Karpas-422 (cell line): ENCODE measurements around the gene CADM1. TPM values are rescaled to one million over a fixed set of nuclear protein-coding genes. Genes with fewer than 3 reads are reported as not detected.

Source experiments
- DNase-seq: peaks from one replicate; pipeline ENCODE4 v3.0.0-alpha.2; 2015
- H2AFZ ChIP-seq: fragments of 200-600 bp; sonication (generic); 2 replicates; pipeline ENCODE4 v1.6.1; 2014; ENCODE audit warnings: antibody characterized with exemption, low read length, mixed read lengths
- H3K27ac ChIP-seq: fragments of 200-600 bp; sonication (generic); 2 replicates; pipeline ENCODE4 v1.5.1; 2014; ENCODE audit warnings: mild to moderate bottlenecking, low read length, moderate library complexity
- H3K27me3 ChIP-seq: fragments of 200-600 bp; sonication (generic); 2 replicates; pipeline ENCODE4 v1.6.1; 2014; ENCODE audit warnings: low read length, mixed read lengths
- H3K36me3 ChIP-seq: fragments of 200-600 bp; sonication (generic); 2 replicates; pipeline ENCODE4 v1.6.1; 2014; ENCODE audit warnings: low read length, mixed read lengths; ENCODE audit not compliant: insufficient read depth
- H3K4me1 ChIP-seq: fragments of 200-600 bp; sonication (generic); 2 replicates; pipeline ENCODE4 v1.6.1; 2014; ENCODE audit warnings: mild to moderate bottlenecking, low read length, mixed read lengths
- H3K4me2 ChIP-seq: fragments of 200-600 bp; sonication (generic); 2 replicates; pipeline ENCODE4 v1.6.1; 2014; ENCODE audit warnings: low read length, low read depth, mild to moderate bottlenecking; ENCODE audit not compliant: poor library complexity, severe bottlenecking
- H3K4me3 ChIP-seq: fragments of 200-600 bp; sonication (generic); 2 replicates; pipeline ENCODE4 v1.5.1; 2014; ENCODE audit warnings: mild to moderate bottlenecking, antibody characterized with exemption, low read length, mixed read lengths
- H3K79me2 ChIP-seq: fragments of 200-600 bp; sonication (generic); 2 replicates; pipeline ENCODE4 v1.6.1; 2014; ENCODE audit warnings: mild to moderate bottlenecking, low read length, mixed read lengths
- H3K9ac ChIP-seq: fragments of 200-600 bp; sonication (generic); 2 replicates; pipeline ENCODE4 v1.6.0; 2014; ENCODE audit warnings: low read length
- H3K9me2 ChIP-seq: fragments of 200-600 bp; sonication (generic), shearing (Covaris generic); replicated peaks from 2 replicates; pipeline ENCODE4 v1.6.0; 2014; ENCODE audit warnings: mild to moderate bottlenecking, low read length, moderate library complexity; ENCODE audit not compliant: insufficient read depth
- H3K9me3 ChIP-seq: fragments of 300-700, 200-600 bp; sonication (generic); 2 replicates; pipeline ENCODE4 v1.6.1; 2014; ENCODE audit warnings: low read length, mixed read lengths
- H4K20me1 ChIP-seq: fragments of 200-600 bp; sonication (generic); 2 replicates; pipeline ENCODE4 v1.6.1; 2014; ENCODE audit warnings: mild to moderate bottlenecking, antibody characterized with exemption, low read length, low read depth; ENCODE audit not compliant: insufficient read depth
- total RNA-seq: library from RNA; depleted of rRNA; stranded (reverse); fragments of >200 nt; shearing (Covaris generic); gene quantifications from 2 replicates; pipeline ENCODE4 v1.2.3, GENCODE V29; 2014; ENCODE audit warnings: low replicate concordance

The CADM1 gene
- total RNA-seq, 1 experiment from 2014 or later, result not detected

DNA sequence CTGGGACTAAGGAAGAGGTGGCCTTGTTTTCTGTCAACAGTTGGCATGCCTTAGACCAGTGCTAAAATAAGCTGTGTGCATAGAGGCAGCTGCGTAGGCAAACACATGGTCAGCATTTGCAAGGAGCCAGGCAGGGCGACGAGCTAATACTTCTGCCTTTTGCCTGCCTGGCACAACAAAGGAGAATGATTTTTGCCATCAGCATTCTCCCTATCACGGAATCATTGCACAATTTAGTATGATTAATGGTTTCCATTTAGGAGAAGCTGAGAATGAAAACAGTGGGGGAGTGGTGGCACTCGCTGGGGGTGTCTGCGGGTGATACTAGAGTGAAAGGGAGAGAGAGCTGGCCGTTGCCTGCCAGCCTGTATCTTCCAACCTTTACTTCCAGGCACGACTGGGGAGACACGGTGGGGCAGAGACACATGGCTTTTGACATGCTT, 336.0 kb downstream of the CADM1 start:
- no peaks in the 10 kb centered on the region for H3K9me2 ChIP-seq
- H3K27me3 ChIP-seq, result no peaks in the 10 kb centered on the region
- no peak overlapping the region for H3K27ac ChIP-seq
- no peaks in the 10 kb centered on the region for H3K4me1 ChIP-seq
- H2AFZ ChIP-seq, result no peak overlapping the region
- DNase-seq, result no peak
- no peaks in the 10 kb centered on the region for H4K20me1 ChIP-seq
- H3K36me3 ChIP-seq, result no peaks in the 10 kb centered on the region
- no peak overlapping the region for H3K4me3 ChIP-seq
- no peak overlapping the region for H3K9ac ChIP-seq
- H3K9me3 ChIP-seq, result no peaks in the 10 kb centered on the region
- H3K4me2 ChIP-seq, result no peak overlapping the region
- H3K79me2 ChIP-seq, result no peaks in the 10 kb centered on the region

- H3K79me2 ChIP-seq, result no peaks in the 10 kb centered on the region
- H3K4me1 ChIP-seq, result no peaks in the 10 kb centered on the region
- no peak overlapping the region for H3K9ac ChIP-seq
- H3K9me3 ChIP-seq, result no peaks in the 10 kb centered on the region
- no peak overlapping the region for H3K4me3 ChIP-seq
- no peaks in the 10 kb centered on the region for H4K20me1 ChIP-seq
- no peak for DNase-seq
- H3K4me2 ChIP-seq, result no peak overlapping the region
- H3K27me3 ChIP-seq, result no peaks in the 10 kb centered on the region
- H3K36me3 ChIP-seq, result no peaks in the 10 kb centered on the region
- no peak overlapping the region for H3K27ac ChIP-seq
- no peaks in the 10 kb centered on the region for H3K9me2 ChIP-seq
- no peak overlapping the region for H2AFZ ChIP-seq
Measured at GRCh38 chr11:115167456-115167855, 336.8 kb downstream of the CADM1 start.

DNA sequence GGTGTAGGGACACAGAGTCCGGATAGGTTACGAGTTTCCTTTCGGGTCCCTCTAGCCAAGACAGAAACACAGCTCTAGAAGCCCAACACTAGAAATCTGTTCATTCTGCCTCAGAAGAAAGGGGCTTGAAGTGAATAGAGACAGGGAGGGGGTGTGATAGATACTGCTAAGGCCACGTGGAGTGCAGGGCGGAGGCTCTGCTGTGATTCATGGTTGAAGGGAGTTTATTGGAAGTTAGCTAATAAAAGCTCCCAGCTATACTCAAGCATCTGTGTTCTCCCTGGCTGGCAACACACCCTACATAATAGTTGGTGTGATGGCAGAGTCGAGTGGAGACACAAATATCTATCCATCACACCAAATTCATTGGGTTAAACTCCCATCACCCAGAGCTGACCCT, 337.4 kb downstream of the CADM1 start:
- Histone ChIP-seq H3K27me3 (no peaks in the 10 kb centered on the region), H3K9me2 (no peaks in the 10 kb centered on the region), H3K4me1 (no peaks in the 10 kb centered on the region), H3K4me2 (no peak overlapping the region), H2AFZ (no peak overlapping the region), H3K9ac (no peak overlapping the region), H3K4me3 (no peak overlapping the region), H3K79me2 (no peaks in the 10 kb centered on the region), H4K20me1 (no peaks in the 10 kb centered on the region), H3K27ac (no peak overlapping the region), H3K9me3 (no peaks in the 10 kb centered on the region), H3K36me3 (no peaks in the 10 kb centered on the region)
- DNase-seq, result no peak

GRCh38 chr11:115164774-115165173, 339.4 kb downstream of the CADM1 start:
- Histone ChIP-seq H4K20me1 (no peaks in the 10 kb centered on the region), H3K36me3 (no peaks in the 10 kb centered on the region), H3K4me1 (no peaks in the 10 kb centered on the region), H3K27me3 (no peaks in the 10 kb centered on the region), H3K9me2 (no peaks in the 10 kb centered on the region), H2AFZ (no peak overlapping the region), H3K9ac (no peak overlapping the region), H3K4me2 (no peak overlapping the region), H3K79me2 (no peaks in the 10 kb centered on the region), H3K9me3 (no peaks in the 10 kb centered on the region), H3K27ac (no peak overlapping the region), H3K4me3 (no peak overlapping the region)
- no peak for DNase-seq

DNA sequence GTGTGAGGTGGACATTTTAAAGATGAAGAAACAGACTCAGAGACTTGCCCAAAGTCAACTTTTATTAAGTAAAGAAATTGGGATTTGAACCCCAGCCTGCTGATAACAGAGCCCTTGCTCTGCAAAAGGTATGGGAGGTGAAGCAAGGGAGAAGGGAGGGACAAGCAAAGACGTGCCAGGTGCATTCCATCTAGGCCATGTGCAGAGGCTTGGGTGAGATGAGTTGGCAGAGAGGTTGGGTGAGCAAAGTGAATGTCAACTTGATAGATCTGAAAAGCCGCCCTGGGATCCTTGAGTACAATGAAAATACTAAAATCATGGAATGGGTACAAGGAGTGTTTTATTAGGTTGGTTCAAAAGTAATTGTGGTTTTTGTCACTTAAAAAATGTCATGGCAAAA, 341.3 kb downstream of the CADM1 start:
- Histone ChIP-seq H3K27me3 (no peaks in the 10 kb centered on the region), H3K9ac (no peak overlapping the region), H3K9me2 (no peaks in the 10 kb centered on the region), H3K4me3 (no peak overlapping the region), H3K79me2 (no peaks in the 10 kb centered on the region), H2AFZ (no peak overlapping the region), H3K36me3 (no peaks in the 10 kb centered on the region), H3K4me1 (no peaks in the 10 kb centered on the region), H3K9me3 (no peaks in the 10 kb centered on the region), H3K27ac (no peak overlapping the region), H3K4me2 (no peak overlapping the region), H4K20me1 (no peaks in the 10 kb centered on the region)
- no peak for DNase-seq

GRCh38 chr11:115161876-115162275, 342.3 kb downstream of the CADM1 start:
- Histone ChIP-seq H3K79me2 (no peaks in the 10 kb centered on the region), H3K9me2 (no peaks in the 10 kb centered on the region), H3K9ac (no peak overlapping the region), H3K4me1 (no peaks in the 10 kb centered on the region), H4K20me1 (no peaks in the 10 kb centered on the region), H2AFZ (no peak overlapping the region), H3K36me3 (no peaks in the 10 kb centered on the region), H3K9me3 (no peaks in the 10 kb centered on the region), H3K4me3 (no peak overlapping the region), H3K27me3 (no peaks in the 10 kb centered on the region), H3K27ac (no peak overlapping the region), H3K4me2 (no peak overlapping the region)
- no peak for DNase-seq

- no peaks in the 10 kb centered on the region for H4K20me1 ChIP-seq
- no peak overlapping the region for H3K9ac ChIP-seq
- DNase-seq, result no peak
Measured at GRCh38 chr11:115159207-115159606, 345.0 kb downstream of the CADM1 start.

DNA sequence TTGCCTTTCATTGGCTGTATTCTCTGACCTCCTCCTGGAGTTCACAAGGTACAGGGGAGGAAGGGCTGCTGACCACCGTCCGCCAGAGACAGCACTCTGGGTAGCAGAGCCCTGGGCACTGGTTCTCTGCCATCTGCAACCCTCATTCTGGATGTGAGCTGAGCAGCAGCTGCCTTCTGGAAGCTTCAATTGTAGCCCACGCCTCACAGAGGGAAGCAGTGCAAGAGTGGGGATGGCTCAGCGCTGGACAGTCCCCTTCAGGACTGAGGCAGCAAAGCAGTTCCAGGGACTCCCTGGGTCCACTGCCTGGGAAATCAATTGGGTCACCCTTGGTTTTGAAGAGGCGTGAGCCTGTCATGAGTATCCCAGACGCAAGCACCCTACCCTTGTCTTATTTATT, 346.2 kb downstream of the CADM1 start:
- Histone ChIP-seq H3K27me3 (no peaks in the 10 kb centered on the region), H3K36me3 (no peaks in the 10 kb centered on the region), H3K4me1 (no peaks in the 10 kb centered on the region), H3K9me3 (no peaks in the 10 kb centered on the region), H3K9me2 (no peaks in the 10 kb centered on the region), H3K4me2 (no peak overlapping the region), H3K9ac (no peak overlapping the region), H3K79me2 (no peaks in the 10 kb centered on the region), H2AFZ (no peak overlapping the region), H3K4me3 (no peak overlapping the region), H3K27ac (no peak overlapping the region), H4K20me1 (no peaks in the 10 kb centered on the region)
- no peak for DNase-seq

More at GRCh38 chr11:115159207-115159606, 345.0 kb downstream of the CADM1 start:
- no peaks in the 10 kb centered on the region for H3K79me2 ChIP-seq
- H3K4me1 ChIP-seq, result no peaks in the 10 kb centered on the region
- H3K9me2 ChIP-seq, result no peaks in the 10 kb centered on the region
- H3K27ac ChIP-seq, result no peak overlapping the region
- H2AFZ ChIP-seq, result no peak overlapping the region
- H3K36me3 ChIP-seq, result no peaks in the 10 kb centered on the region
- H3K27me3 ChIP-seq, result no peaks in the 10 kb centered on the region
- H3K9me3 ChIP-seq, result no peaks in the 10 kb centered on the region
- no peak overlapping the region for H3K4me2 ChIP-seq
- no peak overlapping the region for H3K4me3 ChIP-seq

DNA sequence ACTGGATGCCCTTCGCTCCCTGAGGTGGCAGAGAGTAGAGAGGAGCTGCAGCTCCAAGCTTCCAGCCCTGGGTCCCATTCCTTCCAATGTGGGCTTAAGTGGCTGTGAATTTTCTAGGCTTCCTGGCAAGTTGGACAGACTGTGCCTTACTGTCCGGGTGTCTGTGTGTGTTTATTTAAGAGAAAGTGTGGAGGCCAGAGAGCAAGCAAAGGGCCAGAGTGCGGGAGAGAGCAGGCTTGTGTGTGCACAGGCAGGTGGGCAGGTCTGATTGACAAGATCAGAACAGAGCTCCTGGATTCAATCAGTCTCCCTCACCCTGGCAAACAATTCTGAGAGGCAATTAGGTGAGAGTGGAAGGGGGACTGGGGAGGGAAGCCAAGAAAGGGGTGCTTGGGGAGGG, 347.0 kb downstream of the CADM1 start:
- DNase-seq, result no peak
- H3K4me2 ChIP-seq, result no peak overlapping the region

More for the DNA sequence above, 347.0 kb downstream of the CADM1 start:
- no peaks in the 10 kb centered on the region for H3K36me3 ChIP-seq
- H3K79me2 ChIP-seq, result no peaks in the 10 kb centered on the region
- H3K27ac ChIP-seq, result no peak overlapping the region
- H3K27me3 ChIP-seq, result no peaks in the 10 kb centered on the region
- H3K9ac ChIP-seq, result no peak overlapping the region
- H3K4me1 ChIP-seq, result no peaks in the 10 kb centered on the region
- no peaks in the 10 kb centered on the region for H4K20me1 ChIP-seq
- H2AFZ ChIP-seq, result no peak overlapping the region
- H3K4me3 ChIP-seq, result no peak overlapping the region
- no peaks in the 10 kb centered on the region for H3K9me3 ChIP-seq
- H3K9me2 ChIP-seq, result no peaks in the 10 kb centered on the region
